Adipocyte (in vitro differentiated cells): Measurements from ENCODE around the gene MXRA5.
A peak's percentile ranks its signal among the peaks of the same experiment; 100 is the strongest.

Experiments
- DNase-seq: peaks from one replicate; pipeline ENCODE4 v3.0.0-alpha.2; 2015; ENCODE audit warnings: low read depth
- H3K27me3 ChIP-seq: replicated peaks from 2 replicates; pipeline ENCODE4 v1.7.0; 2013; ENCODE audit warnings: mild to moderate bottlenecking, low read length, moderate library complexity; ENCODE audit not compliant: control insufficient read depth, insufficient read depth
- H3K36me3 ChIP-seq: 2 replicates; pipeline ENCODE4 v1.7.0; 2013; ENCODE audit warnings: low read length, mild to moderate bottlenecking, moderate library complexity; ENCODE audit not compliant: control insufficient read depth, insufficient read depth, severe bottlenecking
- H3K4me1 ChIP-seq: 2 replicates; pipeline ENCODE4 v1.7.0; 2013; ENCODE audit warnings: mild to moderate bottlenecking, low read length, moderate library complexity; ENCODE audit not compliant: control insufficient read depth, insufficient read depth
- H3K4me3 ChIP-seq: 2 replicates; pipeline ENCODE4 v1.7.0; 2013; ENCODE audit warnings: mild to moderate bottlenecking, low read length, moderate library complexity
- H3K9ac ChIP-seq: 2 replicates; pipeline ENCODE4 v1.7.0; 2013; ENCODE audit warnings: mild to moderate bottlenecking, low read length, moderate library complexity
- H3K9me3 ChIP-seq: 2 replicates; pipeline ENCODE4 v1.7.0; 2013; ENCODE audit warnings: mild to moderate bottlenecking, low read length, moderate library complexity; ENCODE audit not compliant: control insufficient read depth

The MXRA5 gene

DNA sequence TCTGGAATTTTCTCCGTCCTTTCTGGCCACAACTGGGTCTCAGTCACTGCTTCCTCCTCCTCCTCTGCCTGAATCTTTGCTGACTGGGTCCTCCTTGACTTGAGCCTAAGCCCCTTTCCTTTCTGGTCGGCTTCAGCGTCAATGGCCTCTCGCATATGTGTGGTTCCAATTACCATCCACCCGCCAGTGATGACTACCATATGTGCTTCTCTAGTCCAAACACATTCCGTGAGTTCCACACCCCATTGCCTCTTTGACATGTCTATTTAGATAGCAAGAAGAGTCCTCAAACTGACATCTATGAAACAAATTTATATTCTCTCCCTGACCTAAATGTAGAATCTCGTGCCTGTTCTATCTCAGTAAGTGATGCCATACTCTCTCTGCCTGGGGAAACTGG lies 19.8 kb downstream of the MXRA5 start:
- Histone ChIP-seq H3K9ac (no peak overlapping the region), H3K36me3 (no peaks in the 10 kb centered on the region), H3K4me3 (no peak overlapping the region), H3K27me3 (no peaks in the 10 kb centered on the region), H3K9me3 (no peaks in the 10 kb centered on the region), H3K4me1 (no peaks in the 10 kb centered on the region)
- peak; percentile 76 for DNase-seq

DNA sequence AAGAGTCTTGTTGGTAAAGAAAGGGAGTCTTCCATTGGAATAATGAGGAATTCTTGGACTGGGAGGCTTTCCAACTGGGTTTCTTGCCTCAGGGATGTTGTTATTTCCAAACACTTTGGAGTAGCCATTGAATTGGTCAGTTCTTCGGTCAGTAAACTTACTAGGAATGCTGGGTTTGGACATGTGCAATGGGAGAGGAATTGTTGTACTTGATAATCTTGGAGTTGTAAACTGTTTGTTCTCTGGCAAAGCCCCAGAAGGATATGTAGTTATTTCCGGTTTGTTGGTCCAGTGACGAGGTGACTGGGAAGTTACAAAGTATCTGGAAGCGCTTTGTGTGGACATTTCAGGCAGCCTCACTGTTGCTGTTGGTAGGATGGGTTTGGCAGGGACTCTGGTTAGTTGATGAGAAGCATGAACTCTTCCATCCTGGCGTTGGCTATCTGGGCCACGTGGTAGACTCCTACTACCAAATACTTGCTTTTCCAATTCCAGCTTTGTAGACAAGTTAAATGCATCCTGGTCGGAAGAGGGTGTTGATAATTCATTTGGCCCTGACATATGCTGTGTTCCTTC lies 25.9 kb downstream of the MXRA5 start:
- Histone ChIP-seq H3K4me1 (no peaks in the 10 kb centered on the region), H3K4me3 (no peak overlapping the region), H3K27me3 (no peaks in the 10 kb centered on the region), H3K36me3 (no peaks in the 10 kb centered on the region), H3K9ac (no peak overlapping the region), H3K9me3 (no peaks in the 10 kb centered on the region)
- no peak for DNase-seq

DNA sequence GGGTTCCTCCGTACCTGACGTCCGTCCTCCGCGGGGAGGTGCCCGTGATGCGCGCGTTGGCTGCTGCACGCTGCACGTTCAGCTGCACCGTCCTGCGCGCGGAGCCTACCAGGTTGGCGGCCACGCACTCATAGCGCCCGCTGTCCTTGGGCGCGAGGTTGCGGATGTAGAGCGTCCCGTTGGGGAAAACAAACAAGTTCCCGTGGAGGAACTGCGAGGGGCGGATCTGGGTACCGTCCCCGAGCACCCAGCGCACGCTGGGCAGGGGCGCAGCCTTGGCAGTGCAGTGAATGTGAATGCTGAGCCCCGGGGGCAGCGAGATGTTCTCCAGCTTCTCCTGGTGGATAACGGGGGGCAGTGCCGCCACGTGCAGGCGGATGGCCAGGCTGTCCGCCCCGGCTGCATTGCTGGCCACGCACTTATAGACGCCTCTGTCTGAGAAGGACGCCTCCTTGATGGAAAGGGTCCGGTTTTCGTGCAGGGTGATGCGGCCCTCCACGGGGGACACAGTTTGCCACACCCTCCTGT lies 29.2 kb downstream of the MXRA5 start:
- H3K9ac ChIP-seq: no peak overlapping the region
- H3K4me3 ChIP-seq: no peak overlapping the region
- H3K4me1 ChIP-seq: no peaks in the 10 kb centered on the region

DNA sequence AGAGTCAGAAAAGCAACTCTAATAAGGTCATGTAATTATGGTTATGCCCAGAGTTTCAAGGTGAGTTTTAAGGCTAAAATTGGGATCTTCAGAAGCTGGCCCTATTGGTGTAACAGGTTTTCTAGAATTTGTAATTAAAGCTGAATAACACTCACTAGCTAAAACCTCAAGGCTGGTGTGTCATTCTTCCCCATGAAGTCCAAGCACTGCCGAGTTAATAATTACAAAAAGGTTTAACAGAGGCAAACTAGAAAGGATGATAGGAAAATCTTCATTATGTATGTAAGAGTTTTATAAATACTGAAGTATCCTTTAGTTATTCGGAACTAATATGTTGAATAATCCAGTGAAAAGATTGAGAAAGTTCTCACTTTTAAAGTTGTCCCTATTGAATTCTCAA lies 34.3 kb downstream of the MXRA5 start:
- H3K4me3 ChIP-seq: no peak overlapping the region
- H3K9me3 ChIP-seq: no peaks in the 10 kb centered on the region
- H3K9ac ChIP-seq: no peak overlapping the region
- H3K4me1 ChIP-seq: no peaks in the 10 kb centered on the region
- DNase-seq: no peak
- no peaks in the 10 kb centered on the region for H3K36me3 ChIP-seq
- no peaks in the 10 kb centered on the region for H3K27me3 ChIP-seq

More for the DNA sequence above, 29.2 kb downstream of the MXRA5 start:
- Histone ChIP-seq H3K36me3 (no peaks in the 10 kb centered on the region), H3K9me3 (no peaks in the 10 kb centered on the region), H3K27me3 (no peaks in the 10 kb centered on the region)
- no peak for DNase-seq

DNA sequence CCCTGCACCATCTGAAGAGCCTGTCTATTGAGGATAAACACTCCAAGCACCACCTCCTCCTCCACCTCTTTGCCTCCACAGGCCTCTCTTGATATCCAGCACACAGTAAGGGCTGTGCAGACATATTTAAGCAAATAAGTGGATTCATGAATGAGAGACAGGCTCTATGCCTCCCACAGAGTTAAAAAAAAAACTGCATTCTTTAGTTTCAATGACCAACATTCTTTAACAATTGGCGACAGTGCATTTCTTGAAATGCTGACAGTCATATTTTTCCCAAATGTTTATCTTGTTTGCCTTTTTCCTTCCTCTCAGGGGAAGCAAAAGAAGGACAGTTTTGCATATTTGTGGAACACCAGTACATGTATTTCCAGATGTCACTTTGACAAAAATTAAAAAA lies 38.6 kb downstream of the MXRA5 start:
- H3K4me3 ChIP-seq: no peak overlapping the region
- H3K36me3 ChIP-seq: no peaks in the 10 kb centered on the region
- DNase-seq: no peak
- H3K9ac ChIP-seq: no peak overlapping the region
- H3K27me3 ChIP-seq: no peaks in the 10 kb centered on the region
- no peaks in the 10 kb centered on the region for H3K4me1 ChIP-seq
- H3K9me3 ChIP-seq: no peaks in the 10 kb centered on the region

DNA sequence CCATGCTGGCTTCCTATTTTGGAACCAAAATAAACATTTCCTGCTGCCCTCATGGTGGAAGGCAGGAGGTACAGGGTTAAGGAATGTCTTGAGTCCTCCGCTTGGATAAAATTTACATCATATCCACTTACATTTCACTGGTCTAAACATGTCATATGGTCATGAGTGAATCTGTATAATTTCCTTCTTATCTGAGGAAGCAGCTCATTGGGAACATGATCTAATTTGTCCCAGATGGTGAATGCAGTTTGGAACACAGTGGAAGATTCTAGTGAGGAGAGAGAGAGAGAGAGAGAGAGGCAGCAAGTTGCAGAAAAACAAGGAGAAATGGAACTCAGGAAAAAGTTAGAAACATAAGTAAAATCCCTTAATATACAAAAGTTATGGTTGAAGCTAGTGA lies 46.8 kb downstream of the MXRA5 start:
- Histone ChIP-seq H3K36me3 (no peaks in the 10 kb centered on the region), H3K4me3 (no peak overlapping the region), H3K27me3 (no peaks in the 10 kb centered on the region)

DNA sequence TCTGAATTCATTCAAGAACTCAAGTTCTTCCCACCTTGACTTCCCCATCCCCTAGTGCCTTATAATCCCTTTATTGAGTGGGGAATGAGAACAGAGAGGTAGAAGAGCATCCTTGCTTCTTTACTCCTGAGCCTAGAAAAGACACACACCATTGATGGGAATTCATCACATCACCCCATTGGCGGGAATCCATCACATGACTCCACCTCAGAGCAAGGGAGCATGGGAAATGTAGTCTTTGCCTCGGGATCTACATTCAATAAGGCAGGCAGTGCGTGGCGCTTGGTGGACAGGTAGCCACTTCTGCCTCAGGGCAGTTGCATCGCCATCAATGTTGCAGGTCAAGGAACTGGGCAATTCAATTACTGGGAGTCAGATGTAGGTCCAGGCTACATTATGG lies 50.7 kb downstream of the MXRA5 start:
- Histone ChIP-seq H3K4me1 (no peaks in the 10 kb centered on the region), H3K9me3 (no peaks in the 10 kb centered on the region), H3K27me3 (no peaks in the 10 kb centered on the region), H3K4me3 (no peak overlapping the region), H3K9ac (no peak overlapping the region), H3K36me3 (no peaks in the 10 kb centered on the region)
- DNase-seq: no peak

More for the DNA sequence above, 46.8 kb downstream of the MXRA5 start:
- H3K4me1 ChIP-seq: no peaks in the 10 kb centered on the region
- DNase-seq: peak; percentile 51
- no peak overlapping the region for H3K9ac ChIP-seq
- H3K9me3 ChIP-seq: no peaks in the 10 kb centered on the region

DNA sequence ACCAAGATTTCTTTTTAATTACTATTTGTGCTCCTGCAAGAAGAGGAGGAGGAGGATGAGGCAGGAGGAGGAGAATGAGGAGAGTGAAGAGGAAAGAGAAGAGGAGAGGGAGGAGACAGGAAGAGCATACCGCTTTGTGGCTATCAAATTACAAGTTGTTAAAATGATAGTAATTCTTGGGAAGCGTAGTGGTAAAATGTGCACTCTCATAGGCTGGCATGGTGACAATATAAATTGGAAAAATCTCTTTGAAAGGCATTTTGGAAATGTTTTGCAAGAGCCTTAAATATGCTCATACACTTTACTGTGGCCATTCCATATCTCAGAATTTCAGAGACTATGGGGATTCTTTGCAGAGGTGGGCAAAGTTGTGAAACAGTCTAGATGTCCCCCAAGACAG lies 53.2 kb downstream of the MXRA5 start:
- H3K4me1 ChIP-seq: no peaks in the 10 kb centered on the region
- no peaks in the 10 kb centered on the region for H3K9me3 ChIP-seq
- no peaks in the 10 kb centered on the region for H3K27me3 ChIP-seq
- no peak overlapping the region for H3K9ac ChIP-seq
- H3K4me3 ChIP-seq: no peak overlapping the region
- DNase-seq: no peak
- H3K36me3 ChIP-seq: no peaks in the 10 kb centered on the region

DNA sequence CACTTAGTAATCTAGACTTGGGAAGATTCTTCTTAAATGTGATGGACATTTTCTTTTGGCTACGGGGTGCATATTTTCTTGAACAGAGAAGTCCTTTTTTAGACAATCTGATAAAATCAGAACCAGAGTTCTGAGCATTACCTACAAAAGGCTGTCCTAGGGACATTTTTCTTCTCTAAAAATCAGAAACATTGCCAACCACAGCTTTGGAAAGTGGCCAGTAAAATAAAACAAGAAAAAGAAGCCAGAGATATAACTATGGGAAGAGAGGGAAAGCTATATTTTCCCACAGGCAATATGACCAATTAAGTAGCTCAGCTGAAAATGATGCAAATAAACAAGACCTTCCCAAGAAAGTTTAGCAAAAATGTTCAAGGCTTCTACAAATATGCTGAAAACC lies 55.9 kb downstream of the MXRA5 start:
- no peaks in the 10 kb centered on the region for H3K4me1 ChIP-seq
- H3K4me3 ChIP-seq: no peak overlapping the region
- peak; percentile 14 for DNase-seq
- H3K9ac ChIP-seq: no peak overlapping the region
- H3K36me3 ChIP-seq: no peaks in the 10 kb centered on the region
- no peaks in the 10 kb centered on the region for H3K27me3 ChIP-seq
- no peaks in the 10 kb centered on the region for H3K9me3 ChIP-seq

DNA sequence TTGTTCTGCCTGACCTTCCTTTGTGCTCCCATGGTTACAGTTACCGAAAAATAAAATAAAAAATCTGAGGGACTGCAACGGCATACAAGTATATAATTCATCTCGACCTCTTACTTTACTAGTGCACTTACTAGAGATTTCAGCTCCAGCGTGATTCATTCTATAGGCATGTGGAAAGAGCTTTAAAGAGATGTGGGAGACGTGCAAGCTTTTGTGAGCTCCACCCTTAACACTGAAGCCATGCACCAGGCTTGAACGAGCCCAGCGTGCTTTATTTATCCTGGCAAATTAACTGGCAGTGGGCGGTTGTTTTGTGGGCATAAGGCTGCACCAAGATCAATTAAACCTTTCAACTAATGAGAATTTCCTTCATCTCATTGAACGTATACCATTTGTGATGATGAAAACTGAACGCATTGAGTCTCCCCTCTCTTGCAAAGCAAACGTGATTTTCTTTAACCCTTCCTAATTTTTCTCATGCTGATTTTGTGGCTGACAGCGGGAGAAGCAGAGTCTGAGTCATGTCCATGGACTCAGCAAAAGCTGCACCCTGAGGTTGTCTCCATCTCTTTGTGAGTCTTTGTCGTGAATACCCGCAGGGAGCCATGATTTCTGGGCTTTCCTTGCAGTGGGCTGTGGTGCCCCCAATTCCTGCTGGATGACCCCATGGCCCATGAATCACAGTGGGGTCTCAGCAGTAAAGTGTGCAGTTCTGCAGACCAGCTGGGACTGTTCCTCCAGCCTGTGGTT lies 60.1 kb downstream of the MXRA5 start:
- no peaks in the 10 kb centered on the region for H3K4me1 ChIP-seq
- H3K9ac ChIP-seq: no peak overlapping the region
- no peaks in the 10 kb centered on the region for H3K27me3 ChIP-seq
- H3K9me3 ChIP-seq: no peaks in the 10 kb centered on the region
- no peaks in the 10 kb centered on the region for H3K36me3 ChIP-seq
- peak overlapping the region; percentile 67 for H3K4me3 ChIP-seq
- DNase-seq: peak; percentile 82

DNA sequence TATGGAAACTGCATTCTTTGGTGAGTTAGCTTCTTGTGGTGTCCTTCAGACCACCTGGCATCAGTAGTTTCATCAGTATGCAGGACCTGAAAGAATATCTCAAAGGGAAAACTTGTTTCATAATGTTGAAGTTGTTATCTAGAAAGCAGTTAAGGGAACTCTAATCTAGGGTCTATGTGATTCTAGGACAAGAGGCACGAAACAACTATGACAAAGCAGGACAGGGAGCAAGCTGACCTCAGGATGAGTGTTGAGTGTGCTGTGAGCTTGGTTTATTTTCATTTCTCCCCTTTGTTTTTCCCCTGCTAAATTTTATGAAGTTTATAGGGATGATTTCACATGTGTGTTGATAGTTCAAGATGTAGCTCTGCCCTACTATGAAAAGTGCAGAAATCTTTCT lies 65.7 kb downstream of the MXRA5 start:
- DNase-seq: no peak
- no peaks in the 10 kb centered on the region for H3K27me3 ChIP-seq
- H3K9me3 ChIP-seq: peaks cover 8% of the 10 kb centered on the region
- no peaks in the 10 kb centered on the region for H3K36me3 ChIP-seq
- H3K4me3 ChIP-seq: no peak overlapping the region
- H3K4me1 ChIP-seq: no peaks in the 10 kb centered on the region
- no peak overlapping the region for H3K9ac ChIP-seq
